ENCODE results near the gene RAP1B. TPM values are rescaled to one million over a fixed set of nuclear protein-coding genes. Genes with fewer than 3 reads are reported as not detected.

Gene RAP1B
- total and polyA plus RNA-seq, 2 experiments from 2014 or later, result 275 to 353 TPM

- Histone ChIP-seq H3K79me2 (ENCODE audit: insufficient read depth) (peaks cover 100% of the 10 kb centered on the region), H3K36me3 (ENCODE audit: low read depth) (peaks cover 27% of the 10 kb centered on the region), H3K9me2 (ENCODE audit: insufficient read depth) (no peaks in the 10 kb centered on the region), H3F3A (ENCODE audit: insufficient read depth) (peaks cover 80% of the 10 kb centered on the region), H3K27ac (no peak overlapping the region), H3K27me3 (replicated peaks; ENCODE audit: insufficient read depth) (no peaks in the 10 kb centered on the region), H4K20me1 (ENCODE audit: insufficient read depth) (peaks cover 22% of the 10 kb centered on the region; the same call in 1 of the 2 replicates), H3K9ac (no peak overlapping the region), H3K4me2 (ENCODE audit: unreplicated experiment) (no peak overlapping the region), H3K4me1 (ENCODE audit: insufficient read depth) (peaks cover 44% of the 10 kb centered on the region), H3K9me3 (ENCODE audit: low read depth) (no peaks in the 10 kb centered on the region), H2AFZ (no peak overlapping the region), H3K4me3 (no peak overlapping the region)
- no peak for DNase-seq
- TF ChIP-seq EZH2 (IDR thresholded peaks at IDR 0.05; ENCODE audit: insufficient read depth, poor library complexity, severe bottlenecking), result no peak
- TF ChIP-seq EZH2phosphoT487 (IDR thresholded peaks at IDR 0.05; ENCODE audit: insufficient read depth, low read depth), result no peak
- in situ Hi-C loops (cut with MboI), result no loop called here
These were observed 19.4 kb downstream of the RAP1B start for GRCh38 chr12:68630050-68630449.

GRCh38 chr12:68630598-68630997 lies 19.9 kb downstream of the RAP1B start:
- H3K79me2 ChIP-seq (ENCODE audit: insufficient read depth), result peaks cover 100% of the 10 kb centered on the region
- H3K36me3 ChIP-seq (ENCODE audit: low read depth), result peaks cover 22% of the 10 kb centered on the region
- no peak overlapping the region for H3K9ac ChIP-seq
- H3K4me2 ChIP-seq (ENCODE audit: unreplicated experiment), result no peak overlapping the region
- DNase-seq, result no peak
- H3K4me1 ChIP-seq (ENCODE audit: insufficient read depth), result peaks cover 50% of the 10 kb centered on the region
- H3K4me3 ChIP-seq, result no peak overlapping the region
- in situ Hi-C loops (cut with MboI), result no loop called here
- no peaks in the 10 kb centered on the region for H3K27me3 ChIP-seq (replicated peaks; ENCODE audit: insufficient read depth)
- peaks cover 20% of the 10 kb centered on the region; the same call in 1 of the 2 replicates for H4K20me1 ChIP-seq (ENCODE audit: insufficient read depth)
- 92 to 94% methylated on average over 7 of the region's 7 CpGs for WGBS, 2 experiments (ENCODE audit: low coverage in 1 of 2, low lambda C conversion rate in 2 of 2, missing lambda C conversion rate in 2 of 2)
- H3K9me3 ChIP-seq (ENCODE audit: low read depth), result no peaks in the 10 kb centered on the region
- TF ChIP-seq EZH2 (IDR thresholded peaks at IDR 0.05; ENCODE audit: insufficient read depth, poor library complexity, severe bottlenecking) (no peak), EZH2phosphoT487 (IDR thresholded peaks at IDR 0.05; ENCODE audit: insufficient read depth, low read depth) (no peak)
- peaks cover 77% of the 10 kb centered on the region for H3F3A ChIP-seq (ENCODE audit: insufficient read depth)
- peak overlapping the region; percentile 65 for H3K27ac ChIP-seq
- H3K9me2 ChIP-seq (ENCODE audit: insufficient read depth), result no peaks in the 10 kb centered on the region
- no peak overlapping the region for H2AFZ ChIP-seq

- Histone ChIP-seq H2AFZ (no peak overlapping the region), H3K9me2 (ENCODE audit: insufficient read depth) (no peaks in the 10 kb centered on the region), H3K27me3 (replicated peaks; ENCODE audit: insufficient read depth) (no peaks in the 10 kb centered on the region), H3K9ac (peak overlapping the region; percentile 30), H4K20me1 (ENCODE audit: insufficient read depth) (peaks cover 20% of the 10 kb centered on the region; the same call in 1 of the 2 replicates), H3K4me2 (ENCODE audit: unreplicated experiment) (peak overlapping the region; percentile 63), H3K36me3 (ENCODE audit: low read depth) (peaks cover 15% of the 10 kb centered on the region), H3K4me3 (peak overlapping the region; percentile 23; the same call in 1 of the 2 replicates), H3K79me2 (ENCODE audit: insufficient read depth) (peaks cover 100% of the 10 kb centered on the region), H3K4me1 (ENCODE audit: insufficient read depth) (peaks cover 54% of the 10 kb centered on the region), H3F3A (ENCODE audit: insufficient read depth) (peaks cover 78% of the 10 kb centered on the region), H3K27ac (peak overlapping the region; percentile 65), H3K9me3 (ENCODE audit: low read depth) (no peaks in the 10 kb centered on the region)
- TF ChIP-seq EZH2 (IDR thresholded peaks at IDR 0.05; ENCODE audit: insufficient read depth, poor library complexity, severe bottlenecking), result no peak
- TF ChIP-seq EZH2phosphoT487 (IDR thresholded peaks at IDR 0.05; ENCODE audit: insufficient read depth, low read depth), result no peak
- 32 to 37% methylated on average over 3 of the region's 3 CpGs for WGBS, 2 experiments (ENCODE audit: low coverage in 1 of 2, low lambda C conversion rate in 2 of 2, missing lambda C conversion rate in 2 of 2)
- peak; percentile 68 for DNase-seq
- in situ Hi-C loops (cut with MboI), result no loop called here
These were observed 20.5 kb downstream of the RAP1B start for GRCh38 chr12:68631227-68631626.

- in situ Hi-C loops (cut with MboI), result no loop called here
These were observed 21.8 kb downstream of the RAP1B start for GRCh38 chr12:68632486-68632885.

More at GRCh38 chr12:68632486-68632885, 21.8 kb downstream of the RAP1B start:
- no peak overlapping the region for H3K4me2 ChIP-seq (ENCODE audit: unreplicated experiment)
- H3K79me2 ChIP-seq (ENCODE audit: insufficient read depth), result peaks cover 100% of the 10 kb centered on the region
- no peaks in the 10 kb centered on the region for H3K27me3 ChIP-seq (replicated peaks; ENCODE audit: insufficient read depth)
- H3K4me1 ChIP-seq (ENCODE audit: insufficient read depth), result peaks cover 64% of the 10 kb centered on the region
- peaks cover 70% of the 10 kb centered on the region for H3F3A ChIP-seq (ENCODE audit: insufficient read depth)
- peaks cover 10% of the 10 kb centered on the region for H3K36me3 ChIP-seq (ENCODE audit: low read depth)
- H3K4me3 ChIP-seq, result no peak overlapping the region
- H3K27ac ChIP-seq, result peak overlapping the region; percentile 65
- no peak overlapping the region for H2AFZ ChIP-seq
- DNase-seq, result no peak
- H4K20me1 ChIP-seq (ENCODE audit: insufficient read depth), result peaks cover 28% of the 10 kb centered on the region; the same call in 1 of the 2 replicates
- H3K9ac ChIP-seq, result no peak overlapping the region
- no peak for TF ChIP-seq EZH2 (IDR thresholded peaks at IDR 0.05; ENCODE audit: insufficient read depth, poor library complexity, severe bottlenecking)
- no peak for TF ChIP-seq EZH2phosphoT487 (IDR thresholded peaks at IDR 0.05; ENCODE audit: insufficient read depth, low read depth)
- H3K9me2 ChIP-seq (ENCODE audit: insufficient read depth), result no peaks in the 10 kb centered on the region
- no peaks in the 10 kb centered on the region for H3K9me3 ChIP-seq (ENCODE audit: low read depth)
